Neural progenitor cell (in vitro differentiated cells): ENCODE data around the gene DHTKD1. TPM values are rescaled to one million over a fixed set of nuclear protein-coding genes. Genes with fewer than 3 reads are reported as not detected.
A peak's percentile ranks its signal among the peaks of the same experiment; 100 is the strongest.
"Not testable (repeated sequence)": the region's sequence is repeated elsewhere in the genome, so short reads cannot be mapped to it uniquely, and the experiment has no call there.

ENCODE experiments used
- DNase-seq: peaks from one replicate; pipeline ENCODE4 v3.0.0-alpha.2; 2016; ENCODE audit warnings: low spot score
- H2AFZ ChIP-seq: fragments of 200-600 bp; sonication (generic); replicated peaks from 2 replicates; pipeline ENCODE4 v1.6.1; 2016; ENCODE audit warnings: antibody characterized with exemption
- H3F3A ChIP-seq: fragments of 200-600 bp; sonication (generic); 2 replicates; pipeline ENCODE4 v1.6.1; 2016; ENCODE audit warnings: antibody characterized with exemption, low read depth
- H3K27ac ChIP-seq: fragments of 200-600 bp; sonication (generic); 2 replicates; pipeline ENCODE4 v1.5.1; 2016; ENCODE audit warnings: mild to moderate bottlenecking
- H3K27me3 ChIP-seq: fragments of 200-600 bp; sonication (generic); 2 replicates; pipeline ENCODE4 v1.6.1; 2016; ENCODE audit warnings: mild to moderate bottlenecking, moderate library complexity
- H3K36me3 ChIP-seq: fragments of 200-600 bp; sonication (generic); 2 replicates; pipeline ENCODE4 v1.5.1; 2016
- H3K4me1 ChIP-seq: fragments of 200-600 bp; sonication (generic); 2 replicates; pipeline ENCODE4 v1.6.1; 2016; ENCODE audit warnings: mixed run types
- H3K4me2 ChIP-seq: fragments of 200-600 bp; sonication (generic); 2 replicates; pipeline ENCODE4 v1.6.1; 2016
- H3K4me3 ChIP-seq: fragments of 200-600 bp; sonication (generic); 2 replicates; pipeline ENCODE4 v1.5.1; 2016
- H3K79me2 ChIP-seq: fragments of 200-600 bp; sonication (generic); 2 replicates; pipeline ENCODE4 v1.6.1; 2016; ENCODE audit warnings: low read depth
- H3K9ac ChIP-seq: fragments of 200-600 bp; sonication (generic); 2 replicates; pipeline ENCODE4 v1.6.1; 2016
- H3K9me3 ChIP-seq: fragments of 200-600 bp; sonication (generic); 2 replicates; pipeline ENCODE4 v1.5.1; 2016; ENCODE audit warnings: low read depth
- H4K20me1 ChIP-seq: fragments of 200-600 bp; sonication (generic); 2 replicates; pipeline ENCODE4 v1.6.1; 2016; ENCODE audit warnings: low read depth
- H3K27ac Mint-ChIP-seq: 3 replicates; pipeline ENCODE4 v1.8.0; 2021; ENCODE audit warnings: mixed read lengths
- H3K27me3 Mint-ChIP-seq: 2 replicates; pipeline ENCODE4 v1.8.0; 2022; ENCODE audit warnings: low read depth, mild to moderate bottlenecking, inconsistent platforms, moderate library complexity, mixed read lengths; ENCODE audit not compliant: insufficient read depth
- H3K36me3 Mint-ChIP-seq: 3 replicates; pipeline ENCODE4 v1.8.0; 2021; ENCODE audit warnings: mixed read lengths
- H3K4me1 Mint-ChIP-seq: 3 replicates; pipeline ENCODE4 v1.8.0; 2021; ENCODE audit warnings: mixed read lengths
- H3K4me3 Mint-ChIP-seq: 3 replicates; pipeline ENCODE4 v1.8.0; 2021; ENCODE audit warnings: mild to moderate bottlenecking, moderate library complexity, mixed read lengths
- H3K9me3 Mint-ChIP-seq: 3 replicates; pipeline ENCODE4 v1.8.0; 2020; ENCODE audit warnings: mixed read lengths
- CTCF ChIP-seq: fragments of 200-600 bp; sonication (generic); IDR thresholded peaks from 2 replicates; pipeline ENCODE4 v1.5.1; 2017; ENCODE audit warnings: antibody characterized with exemption, mild to moderate bottlenecking
- EZH2 ChIP-seq: fragments of 200-600 bp; sonication (generic); IDR thresholded peaks from 2 replicates; pipeline ENCODE4 v1.6.1; 2017; ENCODE audit warnings: antibody characterized with exemption, mild to moderate bottlenecking, moderate library complexity
- EZH2phosphoT487 ChIP-seq: fragments of 200-600 bp; sonication (generic); IDR thresholded peaks from 2 replicates; pipeline ENCODE4 v1.6.1; 2017; ENCODE audit warnings: antibody characterized with exemption
- microRNA counts: library from miRNA; unstranded; fragments of <30 nt; microRNA quantifications from one replicate; lab custom pipeline; 2016
- microRNA-seq: library from miRNA; unstranded; fragments of <30 nt; microRNA quantifications from one replicate; pipeline ENCODE4, GENCODE V29; 2016
- small RNA-seq: library from RNA; depleted of rRNA; stranded (forward); fragments of <200 nt; gene quantifications from one replicate; pipeline ENCODE3, GENCODE V24; 2015
- total RNA-seq: library from RNA; depleted of rRNA; stranded (reverse); fragments of >200 nt; gene quantifications from 2 replicates; pipeline ENCODE4 v1.2.3, GENCODE V29; 2015; ENCODE audit warnings: low replicate concordance

Gene DHTKD1
- total RNA-seq, 1 donor from 2014 or later: 62.0 TPM

- Histone ChIP-seq H3K36me3 (no peaks in the 10 kb centered on the region), H4K20me1 (no peaks in the 10 kb centered on the region), H2AFZ (no peak overlapping the region), H3K4me2 (no peak overlapping the region), H3F3A (peaks cover 3% of the 10 kb centered on the region), H3K79me2 (no peaks in the 10 kb centered on the region), H3K9me3 (no peaks in the 10 kb centered on the region), H3K4me1 (no peaks in the 10 kb centered on the region), H3K27me3 (no peaks in the 10 kb centered on the region), H3K27ac (no peak overlapping the region), H3K9ac (no peak overlapping the region), H3K4me3 (no peak overlapping the region)
- no peak overlapping the region for H3K27ac Mint-ChIP-seq
- H3K9me3 Mint-ChIP-seq: no peaks in the 10 kb centered on the region
- H3K36me3 Mint-ChIP-seq: peaks cover 26% of the 10 kb centered on the region
- no peak overlapping the region for H3K4me3 Mint-ChIP-seq
- DNase-seq: no peak
- no peak for TF ChIP-seq CTCF
- TF ChIP-seq EZH2: no peak
- no peak for TF ChIP-seq EZH2phosphoT487
- no peaks in the 10 kb centered on the region for H3K4me1 Mint-ChIP-seq
- no peaks in the 10 kb centered on the region for H3K27me3 Mint-ChIP-seq
These were observed 97.4 kb downstream of the DHTKD1 start for GRCh38 chr10:12165999-12166775.

DNA sequence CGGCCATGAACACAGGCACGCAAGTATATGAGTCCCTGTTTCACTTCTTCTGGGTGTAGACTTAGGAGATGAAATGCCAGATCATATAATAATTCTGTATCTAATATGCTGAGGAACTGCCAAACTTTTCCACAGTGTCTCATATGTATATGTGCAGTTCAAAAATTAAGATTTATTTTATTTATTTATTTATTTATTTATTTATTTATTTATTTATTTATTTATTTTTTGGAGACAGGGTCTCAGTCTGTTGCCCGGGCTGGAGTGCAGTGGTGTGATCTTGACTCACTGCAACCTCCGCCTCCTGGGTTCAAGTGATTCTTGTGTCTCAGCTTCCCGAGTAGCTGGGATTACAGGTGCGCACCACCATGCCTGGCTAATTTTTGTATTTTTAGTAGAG, 102.8 kb downstream of the DHTKD1 start:
- H4K20me1 ChIP-seq, H3F3A ChIP-seq, H3K4me3 ChIP-seq, H3K4me1 ChIP-seq, H3K4me2 ChIP-seq, H3K79me2 ChIP-seq, H3K27ac ChIP-seq, H3K36me3 ChIP-seq, H2AFZ ChIP-seq, H3K27me3 ChIP-seq, H3K4me3 Mint-ChIP-seq, H3K9me3 ChIP-seq, H3K9ac ChIP-seq, H3K27ac Mint-ChIP-seq, H3K27me3 Mint-ChIP-seq, H3K9me3 Mint-ChIP-seq, DNase-seq, H3K4me1 Mint-ChIP-seq: not testable (repeated sequence)
- peaks cover 26% of the 10 kb centered on the region for H3K36me3 Mint-ChIP-seq

MicroRNAs encoded within 50 kb of the gene (microRNA counts, 767-probe panel; counts per million panel counts)
- microRNA hsa-miR-548ak (lab: Ali Mortazavi, UCI): 460 counts per million, percentile 90 among the panel's probes with 10 or more counts

Small RNAs within 50 kb of the gene (microRNA-seq; reads per million reads assigned to microRNA genes)
- not detected for gene MIR548AK

Small RNAs within 50 kb of the gene (small RNA-seq; reads per million reads assigned to genes)
- not detected for gene MIR548AK
- gene RNU6-88P: not detected

Other genes with a start within 250 kb of the DHTKD1 start
- gene PROSER2, start 245.6 kb upstream of the DHTKD1 start, total RNA-seq: 2.0 and 2.3 TPM in 2 replicates
- 19.6 and 33.2 TPM in 2 replicates for gene UPF2, start 26.1 kb upstream of the DHTKD1 start, total RNA-seq
- 39.1 and 39.6 TPM in 2 replicates for gene SEC61A2, start 60.7 kb downstream of the DHTKD1 start, total RNA-seq
- 80.7 and 85.0 TPM in 2 replicates for gene NUDT5, start 126.9 kb downstream of the DHTKD1 start, total RNA-seq
- gene CDC123, start 127.2 kb downstream of the DHTKD1 start, total RNA-seq: 134 and 135 TPM in 2 replicates